ENCODE results near the gene KRT33B.

GRCh38 chr17:41352597-41353366 lies 16.8 kb downstream of the KRT33B start:
- TF ChIP-seq CTCF (IDR thresholded peaks at IDR 0.05; ENCODE audit: low read length) (no peak), EZH2phosphoT487 (IDR thresholded peaks at IDR 0.05; ENCODE audit: low read length) (no peak)
